Psoas muscle (tissue), 8 donors: ENCODE results near the gene TRIM17. TPM values are rescaled to one million over a fixed set of nuclear protein-coding genes. Genes with fewer than 3 reads are reported as not detected.

Source experiments
- ATAC-seq, 4 donors: fragments of 200-7000 bp; cut with Tn5 transposase; one replicate each; pipeline ENCODE4 v1.9.1; 2020; ENCODE audit warnings: moderate library complexity in 3 of 4, mild to moderate bottlenecking in 2 of 4
- DNase-seq, 2 donors: peaks; one replicate each; pipeline ENCODE4 v3.0.0-alpha.2; 2020
- H3K27ac ChIP-seq: fragments of 200-600 bp; one replicate; pipeline ENCODE4 v1.8.0; 2022
- H3K27me3 ChIP-seq, 3 donors: fragments of 200-600 bp in 1 of 3; one replicate each; pipeline versions ENCODE4 v1.6.1 to v1.8.0; 2013 to 2022; ENCODE audit warnings: low read length in 2 of 3, mild to moderate bottlenecking in 2 of 3, moderate library complexity in 1 of 3; ENCODE audit not compliant: insufficient read depth in 3 of 3
- H3K36me3 ChIP-seq, 2 donors: fragments of 200-600 bp in 1 of 2; one replicate each; pipeline versions ENCODE4 v1.6.1 to v1.8.0; 2013 to 2022; ENCODE audit warnings: low read depth in 1 of 2, mild to moderate bottlenecking in 1 of 2, moderate library complexity in 1 of 2; ENCODE audit not compliant: insufficient read depth in 1 of 2
- H3K4me1 ChIP-seq: fragments of 200-600 bp; one replicate; pipeline ENCODE4 v1.8.0; 2022
- H3K4me3 ChIP-seq: fragments of 200-600 bp; one replicate; pipeline ENCODE4 v1.8.0; 2022; ENCODE audit warnings: mild to moderate bottlenecking
- H3K9me3 ChIP-seq: fragments of 200-600 bp; one replicate; pipeline ENCODE4 v1.8.0; 2022
- CTCF ChIP-seq: fragments of 200-600 bp; IDR thresholded peaks from one replicate; pipeline ENCODE4 v1.8.0; 2022; ENCODE audit warnings: antibody characterized with exemption
- WGBS, 3 donors: extraction: QIAGEN DNeasy Blood & Tissue Kit; methylation state at CpG; one replicate each; pipeline versions ENCODE4 v1.1.6 to v1.1.7; 2013; 5-methylcytosine and 5-hydroxymethylcytosine counted together
- intact Hi-C, 2 donors: fragments of 100-400 bp; cut with DNase I; formaldehyde crosslinking; loops; one replicate each; pipeline versions ENCODE4 v1.11.0 to v1.14.2; 2022
- polyA plus RNA-seq, 3 donors: library from polyadenylated mRNA; stranded (reverse); fragments of 200-250 nt; gene quantifications; one replicate each; pipeline ENCODE4 v1.2.3, GENCODE V29; 2013
- total RNA-seq, 4 donors: library from RNA; stranded (reverse); fragmentation: NEBNext Ultra II Directional in 2 of 4; extraction: Animal tissue kit (Norgen Biotek cat#: 25700) in 2 of 4; gene quantifications; one replicate each; pipeline versions ENCODE4 v1.2.1 to v1.2.4, GENCODE V29; 2021 to 2023
- donor health status: healthy with polysubstance abuse.
- donor health status: DM: no; HTN: no; CAD: no; lungs with moderate emphysema.
- donor health status: Bipolar disorder and iron deficiency.
- donor health status: healthy.
- donor health status: DM: yes; HTN: yes; CAD: no.
- donor health status: DM: no; HTN: no; CAD: no.
- donor health status: DM: no; HTN: no; CAD: no.
- donor health status: DM: yes; HTN: yes; CAD: no.

TRIM17 gene
- total and polyA plus RNA-seq, 7 donors: 0.03 TPM; not detected in 6

GRCh38 chr1:228381356-228381755 lies 35.3 kb downstream of the TRIM17 start:
- H3K27ac ChIP-seq: no peak overlapping the region
- H3K36me3 ChIP-seq: peaks cover 0 to 30% of the 10 kb centered on the region in 2 donors
- no peak overlapping the region for H3K4me3 ChIP-seq
- TF ChIP-seq CTCF: no peak
- H3K27me3 ChIP-seq: no peaks in the 10 kb centered on the region
- intact Hi-C loops: no loop called here
- H3K9me3 ChIP-seq: no peaks in the 10 kb centered on the region
- WGBS, 3 donors: 15 to 37% (median 29%) methylated on average over 2 of the region's 2 CpGs
- H3K4me1 ChIP-seq: no peaks in the 10 kb centered on the region
- no peak for ATAC-seq
- peak in 1 of 2 donors; percentile 12 for DNase-seq

GRCh38 chr1:228379666-228380065 lies 37.0 kb downstream of the TRIM17 start:
- no peak overlapping the region for H3K4me3 ChIP-seq
- H3K36me3 ChIP-seq: peaks cover 0 to 47% of the 10 kb centered on the region in 2 donors
- no peak overlapping the region for H3K27ac ChIP-seq
- H3K9me3 ChIP-seq: no peaks in the 10 kb centered on the region
- ATAC-seq (no peak), DNase-seq (peak in 1 of 2 donors; percentile 20)
- H3K4me1 ChIP-seq: no peaks in the 10 kb centered on the region
- no peak for TF ChIP-seq CTCF
- WGBS, 3 donors: 62 to 76% (median 68%) methylated on average over 8 of the region's 8 CpGs
- intact Hi-C loops: no loop called here
- no peaks in the 10 kb centered on the region for H3K27me3 ChIP-seq

- Histone ChIP-seq H3K9me3 (no peaks in the 10 kb centered on the region), H3K36me3 (peaks cover 0 to 54% of the 10 kb centered on the region in 2 donors), H3K27ac (no peak overlapping the region), H3K4me1 (peaks cover 6% of the 10 kb centered on the region), H3K27me3 (no peaks in the 10 kb centered on the region), H3K4me3 (peak overlapping the region; percentile 58)
- TF ChIP-seq CTCF: no peak
- ATAC-seq (no peak), DNase-seq (peak; percentile 32 to 68)
- WGBS, 3 donors: 18 to 35% (median 19%) methylated on average over 46 to 48 of the region's 48 CpGs
- intact Hi-C loops: no loop called here
Measured at GRCh38 chr1:228378873-228379460, 37.7 kb downstream of the TRIM17 start.

- 16 to 22% (median 19%) methylated on average over 52 to 72 of the region's 73 CpGs for WGBS, 3 donors
- H3K27ac ChIP-seq: no peak overlapping the region
- intact Hi-C loops: no loop called here
- peak overlapping the region; percentile 58 for H3K4me3 ChIP-seq
- peaks cover 0 to 59% of the 10 kb centered on the region in 2 donors for H3K36me3 ChIP-seq
- peaks cover 7% of the 10 kb centered on the region for H3K4me1 ChIP-seq
- no peaks in the 10 kb centered on the region for H3K9me3 ChIP-seq
- no peaks in the 10 kb centered on the region for H3K27me3 ChIP-seq
- DNase-seq (peak; percentile 74 to 81), ATAC-seq (peak in 2 of 4 donors; percentile 2 to 4)
- TF ChIP-seq CTCF: peak; percentile 41
Measured at GRCh38 chr1:228378090-228378872, 38.4 kb downstream of the TRIM17 start.
